Measurements from ENCODE around the gene KRTAP23-1. TPM values are rescaled to one million over a fixed set of nuclear protein-coding genes. Genes with fewer than 3 reads are reported as not detected.

The KRTAP23-1 gene
- total and polyA plus RNA-seq, 10 of the 15 experiments (the other 5 are each of a cell fraction or from before 2014, with no cell fraction given): not detected

- FAIRE-seq: no peak
- TF ChIP-seq CREB1 (IDR thresholded peaks at IDR 0.05; ENCODE audit: low read depth) (no peak), ZNF687 (IDR thresholded peaks at IDR 0.05) (no peak), KAT2A (conservative IDR thresholded peaks at IDR 0.05; ENCODE audit: control insufficient read depth, low read depth, low read length) (no peak), NFIC (IDR thresholded peaks at IDR 0.05; ENCODE audit: low read depth, low read length) (no peak), RCOR1 (conservative IDR thresholded peaks at IDR 0.05; ENCODE audit: low read depth, low read length) (no peak), SIN3A (IDR thresholded peaks at IDR 0.05; ENCODE audit: low read depth, low read length) (no peak), MAX (IDR thresholded peaks at IDR 0.05; ENCODE audit: low read depth, low read length) (no peak), ZBTB4 (CRISPR knock-in tag; IDR thresholded peaks at IDR 0.05) (no peak), ZBTB33 (IDR thresholded peaks at IDR 0.05) (no peak), CEBPB (IDR thresholded peaks at IDR 0.05; ENCODE audit: borderline replicate concordance in 1 of 2, low read depth in 2 of 2, low read length in 2 of 2) (no peak), ZNF592 (IDR thresholded peaks at IDR 0.05) (no peak)
Observed at GRCh38 chr21:30320215-30320614, 28.2 kb downstream of the KRTAP23-1 start, which contains the start of gene KRTAP26-1. KRTAP26-1 (minus strand) TSS chr21:30320315; CDS start chr21:30320035, 280 bp downstream.

More at GRCh38 chr21:30320215-30320614, 28.2 kb downstream of the KRTAP23-1 start, which contains the start of gene KRTAP26-1:
- POLR2A ChIA-PET: no interaction called here
- Histone ChIP-seq H3K27ac (ENCODE audit: control insufficient read depth, insufficient read depth) (no peak within 1 kb of the TSS), H3K9me3 (replicated peaks; ENCODE audit: control insufficient read depth, insufficient read depth, low read length) (no peaks in the 10 kb centered on the region), H3K27me3 (replicated peaks in 1 of 2; ENCODE audit: control insufficient read depth in 2 of 2, insufficient read depth in 2 of 2, low read length in 1 of 2) (no peaks in the 10 kb centered on the region), H3K79me2 (ENCODE audit: control insufficient read depth, insufficient read depth, low read length) (no peaks in the 10 kb centered on the region), H3K4me1 (ENCODE audit: control insufficient read depth, insufficient read depth, low read length) (no peaks in the 10 kb centered on the region), H3K4me2 (ENCODE audit: control insufficient read depth, insufficient read depth) (no peak within 1 kb of the TSS), H3K9ac (ENCODE audit: control insufficient read depth, insufficient read depth, low read length) (no peak within 1 kb of the TSS), H3K36me3 (ENCODE audit: control insufficient read depth in 2 of 2, insufficient read depth in 2 of 2, low read length in 1 of 2) (no peaks in the 10 kb centered on the region), H2AFZ (ENCODE audit: control insufficient read depth, low read depth, low read length) (no peak within 1 kb of the TSS), H3K4me3 (no peak within 1 kb of the TSS), H4K20me1 (ENCODE audit: control insufficient read depth, insufficient read depth) (no peaks in the 10 kb centered on the region)
- intact Hi-C loops (cut with micrococcal nuclease; ENCODE audit: unreplicated experiment) (no loop called here), in situ Hi-C loops (cut with MboI) (no loop called here)
- BruUV-seq (replicated peaks): no TSS peak
- SMC1A ChIA-PET (ENCODE audit: uncharacterized antibody, unreplicated experiment): no interaction called here
- 43% methylated on average over 2 of the region's 2 CpGs for WGBS (ENCODE audit: insufficient coverage, insufficient replicate concordance, low lambda C conversion rate, missing lambda C conversion rate)
- DNase-seq (ENCODE audit: low read depth, low spot score): no peak
- CTCF ChIA-PET: no interaction called here
- RAD21 ChIA-PET (ENCODE audit: unreplicated experiment): no interaction called here
- ATAC-seq: no peak
